Mesenchymal stem cell (in vitro differentiated cells and primary cell): ENCODE data around the gene PPP1R14D.
A peak's percentile ranks its signal among the peaks of the same experiment; 100 is the strongest.

Experiments used
- DNase-seq: peaks from one replicate; pipeline ENCODE4 v3.0.0-alpha.2; 2013
- H2AFZ ChIP-seq: one replicate; pipeline ENCODE4 v1.6.1; 2013; ENCODE audit warnings: low read depth, mild to moderate bottlenecking, control low read depth, inconsistent platforms, low read length, moderate library complexity
- H2AK5ac ChIP-seq: 2 replicates; pipeline ENCODE4 v1.6.1; 2013; ENCODE audit warnings: low read length, moderate library complexity, mild to moderate bottlenecking, inconsistent platforms; ENCODE audit not compliant: severe bottlenecking
- H2BK120ac ChIP-seq: one replicate; pipeline ENCODE4 v1.6.1; 2013; ENCODE audit warnings: low read depth, mild to moderate bottlenecking, inconsistent platforms, low read length, moderate library complexity
- H2BK12ac ChIP-seq, 2 experiments: one replicate each; pipeline ENCODE4 v1.6.1; 2013; ENCODE audit warnings: inconsistent platforms in 2 of 2, low read length in 2 of 2, mild to moderate bottlenecking in 2 of 2, moderate library complexity in 2 of 2, control low read depth in 1 of 2
- H2BK15ac ChIP-seq: one replicate; pipeline ENCODE4 v1.6.1; 2013; ENCODE audit warnings: mild to moderate bottlenecking, low read depth, inconsistent platforms; ENCODE audit not compliant: poor library complexity, severe bottlenecking
- H2BK5ac ChIP-seq: 2 replicates; pipeline ENCODE4 v1.6.1; 2013; ENCODE audit warnings: low read depth, mild to moderate bottlenecking, low read length, control low read depth, inconsistent platforms; ENCODE audit not compliant: poor library complexity, severe bottlenecking
- H3K14ac ChIP-seq, 2 experiments: one replicate each; pipeline ENCODE4 v1.6.1; 2013; ENCODE audit warnings: inconsistent platforms in 2 of 2, low read length in 2 of 2, control low read depth in 1 of 2, mild to moderate bottlenecking in 1 of 2, moderate library complexity in 1 of 2
- H3K18ac ChIP-seq, 2 experiments: one replicate each; pipeline ENCODE4 v1.6.1; 2013; ENCODE audit warnings: inconsistent platforms in 2 of 2, low read length in 2 of 2, control low read depth in 1 of 2, low read depth in 1 of 2, mild to moderate bottlenecking in 1 of 2
- H3K23ac ChIP-seq, 2 experiments: one replicate each; pipeline ENCODE4 v1.6.1; 2013; ENCODE audit warnings: inconsistent platforms in 2 of 2, low read length in 2 of 2, mild to moderate bottlenecking in 2 of 2, moderate library complexity in 2 of 2, control low read depth in 1 of 2
- H3K27ac ChIP-seq: 2 replicates; pipeline ENCODE4 v1.5.1; 2013; ENCODE audit warnings: mild to moderate bottlenecking, moderate library complexity, low read length, control low read depth, inconsistent platforms; ENCODE audit not compliant: poor library complexity, severe bottlenecking
- H3K27me3 ChIP-seq, 2 experiments: 2 replicates each; pipeline versions ENCODE4 v1.6.1 to v1.7.0; 2013; ENCODE audit warnings: low read length in 2 of 2, mild to moderate bottlenecking in 2 of 2, moderate library complexity in 2 of 2, control low read depth in 1 of 2, inconsistent platforms in 1 of 2; ENCODE audit not compliant: control insufficient read depth in 1 of 2, insufficient read depth in 1 of 2
- H3K36me3 ChIP-seq, 2 experiments: 2 replicates each; pipeline versions ENCODE4 v1.6.1 to v1.7.0; 2013; ENCODE audit warnings: low read length in 2 of 2, control low read depth in 1 of 2, inconsistent platforms in 1 of 2, low read depth in 1 of 2, mild to moderate bottlenecking in 1 of 2; ENCODE audit not compliant: insufficient read depth in 2 of 2, control insufficient read depth in 1 of 2
- H3K4ac ChIP-seq, 2 experiments: one replicate each; pipeline ENCODE4 v1.6.1; 2013; ENCODE audit warnings: inconsistent platforms in 2 of 2, low read length in 2 of 2, mild to moderate bottlenecking in 2 of 2, moderate library complexity in 2 of 2, control low read depth in 1 of 2, low read depth in 1 of 2
- H3K4me1 ChIP-seq: 2 replicates; pipeline ENCODE4 v1.6.1; 2013; ENCODE audit warnings: low read depth, low read length, control low read depth; ENCODE audit not compliant: control insufficient read depth, insufficient read depth
- H3K4me2 ChIP-seq: 2 replicates; pipeline ENCODE4 v1.6.1; 2013; ENCODE audit warnings: low read length, mild to moderate bottlenecking, inconsistent platforms; ENCODE audit not compliant: poor library complexity, severe bottlenecking
- H3K4me3 ChIP-seq, 2 experiments: 2 replicates each; pipeline versions ENCODE4 v1.5.1 to v1.7.0; 2013; ENCODE audit warnings: low read length in 2 of 2, mild to moderate bottlenecking in 2 of 2, control low read depth in 1 of 2, low read depth in 1 of 2; ENCODE audit not compliant: insufficient read depth in 1 of 2
- H3K79me1 ChIP-seq: replicated peaks from 2 replicates; pipeline ENCODE4 v1.6.1; 2013; ENCODE audit warnings: mild to moderate bottlenecking, control low read depth, low read length, inconsistent platforms; ENCODE audit not compliant: poor library complexity, severe bottlenecking
- H3K9ac ChIP-seq: 2 replicates; pipeline ENCODE4 v1.7.0; 2013; ENCODE audit warnings: mild to moderate bottlenecking, low read length, moderate library complexity
- H3K9me3 ChIP-seq: 2 replicates; pipeline ENCODE4 v1.7.0; 2013; ENCODE audit warnings: mild to moderate bottlenecking, low read length; ENCODE audit not compliant: control insufficient read depth
- H4K8ac ChIP-seq: one replicate; pipeline ENCODE4 v1.6.1; 2013; ENCODE audit warnings: inconsistent platforms, mild to moderate bottlenecking, low read length, moderate library complexity
- H4K91ac ChIP-seq: one replicate; pipeline ENCODE4 v1.6.1; 2013; ENCODE audit warnings: mild to moderate bottlenecking, low read length, inconsistent platforms
- WGBS: methylation state at CpG from one replicate; pipeline ENCODE4 v1.1.7; 2013; ENCODE audit warnings: mixed read lengths; 5-methylcytosine and 5-hydroxymethylcytosine counted together

Gene PPP1R14D

DNA sequence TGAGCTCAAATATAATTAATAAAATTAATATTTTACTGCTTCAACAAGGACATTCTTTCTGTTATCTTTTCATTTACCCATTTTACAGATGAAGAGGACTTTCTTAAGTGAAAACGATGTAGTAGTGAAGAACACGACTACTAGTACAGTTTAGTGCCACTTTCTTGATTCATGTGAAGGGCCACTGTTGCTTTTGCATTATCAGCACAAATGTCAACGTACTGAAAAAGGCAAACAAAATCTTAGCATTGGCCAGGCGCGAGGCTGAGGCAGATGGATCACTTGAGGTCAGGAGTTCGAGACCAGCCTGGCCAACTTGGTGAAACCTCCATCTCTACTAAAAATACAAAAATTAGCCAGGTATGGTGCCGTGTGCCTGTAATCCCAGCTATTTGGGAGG, 9.5 kb downstream of the PPP1R14D start:
- H3K27me3 ChIP-seq = peaks cover 0 to under 1% of the 10 kb centered on the region in 2 experiments
- no peaks in the 10 kb centered on the region for H3K9me3 ChIP-seq
- H4K8ac ChIP-seq = no peak overlapping the region
- no peak overlapping the region for H3K27ac ChIP-seq
- no peak overlapping the region for H4K91ac ChIP-seq
- no peak overlapping the region for H3K4ac ChIP-seq
- H3K18ac ChIP-seq = no peak overlapping the region
- H2BK5ac ChIP-seq = no peak overlapping the region
- WGBS = 91% methylated on average over 7 of the region's 7 CpGs
- peaks cover 8 to 14% of the 10 kb centered on the region in 2 experiments for H3K36me3 ChIP-seq
- no peak for DNase-seq
- no peak overlapping the region for H3K14ac ChIP-seq
- H3K4me3 ChIP-seq = no peak overlapping the region
- no peak overlapping the region for H2AFZ ChIP-seq
- H2BK12ac ChIP-seq = no peak overlapping the region
- H2AK5ac ChIP-seq = no peak overlapping the region
- no peak overlapping the region for H3K23ac ChIP-seq
- H3K4me2 ChIP-seq = no peak overlapping the region
- no peak overlapping the region for H2BK120ac ChIP-seq
- H3K9ac ChIP-seq = no peak overlapping the region
- no peaks in the 10 kb centered on the region for H3K79me1 ChIP-seq
- H3K4me1 ChIP-seq = no peaks in the 10 kb centered on the region
- no peak overlapping the region for H2BK15ac ChIP-seq

DNA sequence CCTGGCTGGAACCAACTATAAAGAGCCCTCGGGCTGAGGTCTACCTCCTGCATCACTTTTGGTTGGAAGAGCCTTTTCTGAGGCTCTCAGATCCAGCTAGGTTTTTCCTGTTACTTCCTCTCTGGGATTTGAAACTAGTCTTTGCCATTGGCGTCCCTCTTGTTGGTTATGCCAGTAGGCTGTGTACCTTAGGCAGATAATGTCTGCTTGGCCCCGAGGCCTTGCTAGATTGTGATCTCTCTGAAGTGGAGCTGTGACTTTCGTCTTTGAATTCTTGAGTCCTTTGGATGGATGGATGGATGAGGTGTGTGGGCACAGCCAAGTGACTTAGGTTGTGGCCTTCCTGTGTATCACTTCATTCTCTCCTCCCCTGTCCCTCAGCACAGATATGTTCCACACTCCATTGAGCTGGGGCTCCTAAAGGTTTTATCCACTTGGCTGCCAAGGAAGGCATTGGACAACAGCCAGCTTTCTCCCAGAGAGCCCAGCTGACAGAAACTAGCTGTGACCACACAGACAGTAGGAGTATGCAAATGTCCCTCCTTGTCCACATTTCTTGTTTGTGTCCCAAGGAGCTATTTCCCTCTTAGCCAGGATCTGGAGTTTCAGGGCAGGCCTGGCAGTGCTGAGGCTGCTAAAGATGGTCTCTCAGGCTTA, 13.3 kb downstream of the PPP1R14D start:
- Histone ChIP-seq H3K4me3 (no peak overlapping the region), H4K8ac (no peak overlapping the region), H3K4me2 (no peak overlapping the region), H2BK120ac (no peak overlapping the region), H3K4me1 (no peaks in the 10 kb centered on the region), H2AK5ac (no peak overlapping the region), H3K36me3 (peaks cover 29 to 48% of the 10 kb centered on the region in 2 experiments), H3K14ac (no peak overlapping the region), H3K27ac (no peak overlapping the region), H2AFZ (no peak overlapping the region), H4K91ac (no peak overlapping the region), H2BK5ac (no peak overlapping the region), H3K18ac (no peak overlapping the region), H3K4ac (no peak overlapping the region), H3K27me3 (no peaks in the 10 kb centered on the region), H3K9ac (no peak overlapping the region), H2BK12ac (no peak overlapping the region), H3K23ac (no peak overlapping the region), H3K79me1 (no peaks in the 10 kb centered on the region), H3K9me3 (no peaks in the 10 kb centered on the region), H2BK15ac (no peak overlapping the region)
- no peak for DNase-seq
- WGBS = 97% methylated on average over 3 of the region's 4 CpGs

DNA sequence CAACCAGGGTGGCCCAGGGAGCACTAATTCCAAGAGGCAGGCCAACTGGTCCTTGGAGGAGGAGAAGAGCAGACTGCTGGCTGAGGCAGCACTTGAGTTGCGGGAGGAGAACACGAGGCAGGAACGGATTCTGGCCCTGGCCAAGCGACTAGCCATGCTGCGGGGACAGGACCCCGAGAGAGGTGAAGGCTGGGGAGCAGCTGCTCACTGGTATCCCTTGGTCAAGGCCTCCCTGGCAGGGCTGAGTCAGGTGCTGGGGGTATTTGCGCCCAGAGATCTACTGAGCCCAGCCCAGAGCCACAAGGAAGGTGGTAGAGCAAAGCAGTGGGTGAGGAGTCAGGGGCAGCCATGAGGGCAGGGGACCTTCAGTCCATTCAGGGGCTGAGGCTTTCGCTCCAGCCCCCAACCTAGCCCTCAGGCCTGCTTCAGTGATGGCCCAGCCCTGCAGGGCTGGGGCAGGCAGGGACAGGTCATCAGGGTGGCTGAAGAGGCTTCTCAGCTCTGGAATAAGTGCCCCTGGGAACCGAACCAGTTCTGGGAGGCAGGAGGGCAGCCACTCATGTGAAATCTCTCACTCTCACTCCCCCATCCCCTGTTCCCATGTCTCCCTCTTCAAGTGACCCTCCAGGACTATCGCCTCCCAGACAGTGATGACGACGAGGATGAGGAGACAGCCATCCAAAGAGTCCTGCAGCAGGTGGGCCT, 15.6 kb downstream of the PPP1R14D start:
- Histone ChIP-seq H2BK120ac (no peak overlapping the region), H3K4me3 (no peak overlapping the region), H3K18ac (no peak overlapping the region), H3K23ac (no peak overlapping the region), H4K91ac (no peak overlapping the region), H3K9ac (no peak overlapping the region), H2AFZ (no peak overlapping the region), H2BK15ac (no peak overlapping the region), H2BK5ac (no peak overlapping the region), H3K27ac (no peak overlapping the region), H2BK12ac (no peak overlapping the region), H3K79me1 (peaks cover 19% of the 10 kb centered on the region), H3K4me2 (no peak overlapping the region), H3K36me3 (peaks cover 36 to 55% of the 10 kb centered on the region in 2 experiments), H3K4ac (no peak overlapping the region), H3K14ac (no peak overlapping the region), H4K8ac (no peak overlapping the region), H3K9me3 (no peaks in the 10 kb centered on the region), H2AK5ac (no peak overlapping the region), H3K4me1 (peaks cover 9% of the 10 kb centered on the region), H3K27me3 (no peaks in the 10 kb centered on the region)
- no peak for DNase-seq
- WGBS = 97% methylated on average over 12 of the region's 12 CpGs

DNA sequence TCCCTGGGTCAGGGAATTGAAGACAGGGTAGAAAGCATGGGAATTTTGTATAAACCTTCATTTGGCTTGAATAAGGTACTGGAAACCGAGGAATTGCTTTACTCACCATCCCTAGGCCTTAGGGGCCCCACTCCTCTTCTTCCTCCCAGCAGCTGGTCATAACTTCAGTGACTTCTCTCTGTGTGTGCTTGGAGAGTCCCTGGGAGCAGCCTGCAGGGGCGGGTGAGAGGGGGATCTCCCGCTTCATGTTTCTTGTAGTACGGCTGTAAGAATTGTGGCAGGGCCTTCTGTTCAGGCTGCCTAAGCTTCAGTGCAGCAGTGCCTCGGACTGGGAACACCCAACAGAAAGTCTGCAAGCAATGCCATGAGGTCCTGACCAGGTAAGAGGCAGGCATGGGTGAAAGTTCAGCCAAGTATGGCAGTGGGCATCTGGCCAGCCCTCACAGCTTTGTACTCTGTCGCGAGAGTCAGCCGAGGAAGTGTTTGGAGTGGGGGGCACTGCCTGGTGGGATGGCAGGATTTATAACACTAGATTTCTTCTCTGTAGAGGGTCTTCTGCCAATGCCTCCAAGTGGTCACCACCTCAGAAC, 19.6 kb downstream of the PPP1R14D start:
- no peak overlapping the region for H2BK5ac ChIP-seq
- no peaks in the 10 kb centered on the region for H3K27me3 ChIP-seq
- H3K23ac ChIP-seq = no peak overlapping the region
- H2AK5ac ChIP-seq = no peak overlapping the region
- H2AFZ ChIP-seq = no peak overlapping the region
- no peak overlapping the region for H3K18ac ChIP-seq
- no peak overlapping the region for H2BK15ac ChIP-seq
- peaks cover 11% of the 10 kb centered on the region for H3K4me1 ChIP-seq
- H4K91ac ChIP-seq = no peak overlapping the region
- H3K9me3 ChIP-seq = no peaks in the 10 kb centered on the region
- H3K9ac ChIP-seq = peak overlapping the region; percentile 94
- no peak overlapping the region for H3K27ac ChIP-seq
- WGBS = 89% methylated on average over 7 of the region's 8 CpGs
- H3K4ac ChIP-seq = no peak overlapping the region
- H3K79me1 ChIP-seq = peaks cover 22% of the 10 kb centered on the region
- no peak overlapping the region for H3K4me2 ChIP-seq
- no peak overlapping the region for H3K14ac ChIP-seq
- no peak overlapping the region for H2BK120ac ChIP-seq
- peaks cover 27 to 40% of the 10 kb centered on the region in 2 experiments for H3K36me3 ChIP-seq
- H3K4me3 ChIP-seq = peak overlapping the region in 1 of 2 experiments; percentile 95
- no peak overlapping the region for H2BK12ac ChIP-seq
- no peak overlapping the region for H4K8ac ChIP-seq
- DNase-seq = no peak
